ENCODE measurements around the gene E4F1. TPM values are rescaled to one million over a fixed set of nuclear protein-coding genes. Genes with fewer than 3 reads are reported as not detected.

The E4F1 gene
- total and polyA plus RNA-seq, 2 experiments from 2014 or later, result 15.5 to 19.7 TPM

DNA sequence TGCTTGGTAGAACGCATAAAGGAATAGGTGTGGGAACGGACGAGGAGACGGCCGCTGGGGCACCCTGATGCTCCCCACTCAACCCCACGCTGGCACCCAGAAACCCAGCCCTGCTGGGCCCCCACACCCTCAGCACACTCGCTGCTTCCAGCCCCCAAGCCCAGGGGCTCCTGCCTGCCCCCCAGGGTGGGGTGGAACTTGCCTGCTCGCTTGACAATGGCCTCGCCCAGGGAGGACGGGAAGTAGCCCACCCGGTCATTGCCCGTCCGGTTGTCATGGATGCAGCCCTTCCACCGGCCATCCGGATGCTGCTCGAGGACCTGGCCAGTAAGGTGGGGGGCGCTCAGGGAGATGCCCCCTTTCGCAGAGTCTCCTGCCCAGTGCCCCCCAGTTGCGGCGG, 36.9 kb upstream of the E4F1 start:
- Histone ChIP-seq H4K20me1 (ENCODE audit: insufficient read depth, poor library complexity, severe bottlenecking) (no peaks in the 10 kb centered on the region), H3K9me3 (ENCODE audit: low read depth) (no peaks in the 10 kb centered on the region), H3K27ac (no peak overlapping the region), H3K27me3 (no peaks in the 10 kb centered on the region), H3K4me2 (no peak overlapping the region), H3K4me3 (no peak overlapping the region), H3K4me1 (ENCODE audit: insufficient read depth) (no peaks in the 10 kb centered on the region), H3K9me2 (replicated peaks; ENCODE audit: insufficient read depth) (no peaks in the 10 kb centered on the region), H2AFZ (no peak overlapping the region), H3K79me2 (no peaks in the 10 kb centered on the region), H3K36me3 (replicated peaks; ENCODE audit: insufficient read depth, low read depth) (no peaks in the 10 kb centered on the region)
- DNase-seq (ENCODE audit: low spot score), result no peak
- 92% methylated on average over 15 of the region's 20 CpGs for WGBS (ENCODE audit: low lambda C conversion rate, missing lambda C conversion rate)
- TF ChIP-seq, protein P1, sequence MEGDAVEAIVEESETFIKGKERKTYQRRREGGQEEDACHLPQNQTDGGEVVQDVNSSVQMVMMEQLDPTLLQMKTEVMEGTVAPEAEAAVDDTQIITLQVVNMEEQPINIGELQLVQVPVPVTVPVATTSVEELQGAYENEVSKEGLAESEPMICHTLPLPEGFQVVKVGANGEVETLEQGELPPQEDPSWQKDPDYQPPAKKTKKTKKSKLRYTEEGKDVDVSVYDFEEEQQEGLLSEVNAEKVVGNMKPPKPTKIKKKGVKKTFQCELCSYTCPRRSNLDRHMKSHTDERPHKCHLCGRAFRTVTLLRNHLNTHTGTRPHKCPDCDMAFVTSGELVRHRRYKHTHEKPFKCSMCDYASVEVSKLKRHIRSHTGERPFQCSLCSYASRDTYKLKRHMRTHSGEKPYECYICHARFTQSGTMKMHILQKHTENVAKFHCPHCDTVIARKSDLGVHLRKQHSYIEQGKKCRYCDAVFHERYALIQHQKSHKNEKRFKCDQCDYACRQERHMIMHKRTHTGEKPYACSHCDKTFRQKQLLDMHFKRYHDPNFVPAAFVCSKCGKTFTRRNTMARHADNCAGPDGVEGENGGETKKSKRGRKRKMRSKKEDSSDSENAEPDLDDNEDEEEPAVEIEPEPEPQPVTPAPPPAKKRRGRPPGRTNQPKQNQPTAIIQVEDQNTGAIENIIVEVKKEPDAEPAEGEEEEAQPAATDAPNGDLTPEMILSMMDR (IDR thresholded peaks at IDR 0.05; ENCODE audit: poor library complexity), result no peak
- TF ChIP-seq EZH2 (IDR thresholded peaks at IDR 0.05; ENCODE audit: borderline replicate concordance) (no peak), EZH2phosphoT487 (IDR thresholded peaks at IDR 0.05; ENCODE audit: low read depth, severe bottlenecking, unreplicated experiment) (no peak)

DNA sequence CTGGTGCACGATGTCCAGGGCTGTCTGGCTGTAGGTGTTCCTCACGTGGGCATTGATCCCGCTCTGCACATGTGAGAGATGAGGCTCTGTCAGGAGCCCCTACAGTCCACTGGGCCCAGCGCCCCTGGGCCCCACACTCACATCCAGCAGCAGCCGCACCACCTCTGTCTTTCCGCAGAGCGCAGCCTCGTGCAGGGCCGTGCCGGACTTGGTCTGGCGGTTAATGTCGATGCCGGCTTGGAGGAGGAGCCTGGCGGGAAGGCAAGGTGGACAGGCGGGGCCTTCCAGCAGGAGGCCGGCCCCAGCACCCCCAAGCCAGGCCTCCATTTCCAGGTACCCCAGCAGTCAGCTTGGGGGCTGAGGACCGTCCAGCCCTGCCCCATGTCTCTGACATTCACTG, 36.2 kb upstream of the E4F1 start:
- H3K79me2 ChIP-seq, result no peaks in the 10 kb centered on the region
- no peaks in the 10 kb centered on the region for H3K27me3 ChIP-seq
- H3K4me2 ChIP-seq, result no peak overlapping the region
- no peak overlapping the region for H2AFZ ChIP-seq
- H3K4me1 ChIP-seq (ENCODE audit: insufficient read depth), result no peaks in the 10 kb centered on the region
- H3K36me3 ChIP-seq (replicated peaks; ENCODE audit: insufficient read depth, low read depth), result no peaks in the 10 kb centered on the region
- no peak overlapping the region for H3K27ac ChIP-seq
- no peak overlapping the region for H3K4me3 ChIP-seq
- 90% methylated on average over 17 of the region's 17 CpGs for WGBS (ENCODE audit: low lambda C conversion rate, missing lambda C conversion rate)
- H3K9me2 ChIP-seq (replicated peaks; ENCODE audit: insufficient read depth), result no peaks in the 10 kb centered on the region
- H3K9me3 ChIP-seq (ENCODE audit: low read depth), result no peaks in the 10 kb centered on the region
- TF ChIP-seq EZH2 (IDR thresholded peaks at IDR 0.05; ENCODE audit: borderline replicate concordance) (no peak), EZH2phosphoT487 (IDR thresholded peaks at IDR 0.05; ENCODE audit: low read depth, severe bottlenecking, unreplicated experiment) (no peak)
- TF ChIP-seq, protein P1 (IDR thresholded peaks at IDR 0.05; ENCODE audit: poor library complexity), result no peak
- no peaks in the 10 kb centered on the region for H4K20me1 ChIP-seq (ENCODE audit: insufficient read depth, poor library complexity, severe bottlenecking)
- no peak for DNase-seq (ENCODE audit: low spot score)

DNA sequence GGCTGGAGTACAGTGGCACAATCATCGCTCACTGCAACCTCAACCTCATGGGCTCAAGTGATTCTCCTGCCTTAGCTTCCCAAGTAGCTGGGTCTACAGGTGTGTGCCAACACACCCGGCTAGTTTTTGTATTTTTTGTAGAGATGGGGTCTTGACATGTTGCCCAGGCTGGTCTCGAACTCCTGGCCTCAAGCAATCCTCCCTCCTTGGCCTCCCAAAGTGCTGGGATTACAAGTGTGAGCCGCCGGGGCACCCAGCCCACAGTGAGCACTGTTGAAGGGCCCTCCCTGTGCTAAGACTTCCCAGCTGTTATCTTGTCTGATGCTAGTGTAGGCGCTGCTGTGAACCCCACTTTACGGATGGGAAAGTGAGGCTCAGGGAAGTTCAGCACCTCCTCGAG, 35.0 kb upstream of the E4F1 start:
- H3K9me2 ChIP-seq (replicated peaks; ENCODE audit: insufficient read depth), result no peaks in the 10 kb centered on the region
- no peaks in the 10 kb centered on the region for H3K36me3 ChIP-seq (replicated peaks; ENCODE audit: insufficient read depth, low read depth)
- no peaks in the 10 kb centered on the region for H3K4me1 ChIP-seq (ENCODE audit: insufficient read depth)
- TF ChIP-seq, protein P1 (IDR thresholded peaks at IDR 0.05; ENCODE audit: poor library complexity), result no peak
- TF ChIP-seq EZH2 (IDR thresholded peaks at IDR 0.05; ENCODE audit: borderline replicate concordance), result no peak
- TF ChIP-seq EZH2phosphoT487 (IDR thresholded peaks at IDR 0.05; ENCODE audit: low read depth, severe bottlenecking, unreplicated experiment), result no peak
- no peak overlapping the region for H3K4me3 ChIP-seq
- no peak overlapping the region for H3K27ac ChIP-seq
- no peak for DNase-seq (ENCODE audit: low spot score)
- H3K4me2 ChIP-seq, result no peak overlapping the region
- H2AFZ ChIP-seq, result no peak overlapping the region
- H3K27me3 ChIP-seq, result no peaks in the 10 kb centered on the region
- H3K79me2 ChIP-seq, result no peaks in the 10 kb centered on the region
- H3K9me3 ChIP-seq (ENCODE audit: low read depth), result no peaks in the 10 kb centered on the region
- 92% methylated on average over 7 of the region's 8 CpGs for WGBS (ENCODE audit: low lambda C conversion rate, missing lambda C conversion rate)
- H4K20me1 ChIP-seq (ENCODE audit: insufficient read depth, poor library complexity, severe bottlenecking), result no peaks in the 10 kb centered on the region
